ENCODE results near the gene CCDC81. TPM values are rescaled to one million over a fixed set of nuclear protein-coding genes. Genes with fewer than 3 reads are reported as not detected.

CCDC81 gene
- total and polyA plus RNA-seq, 2 of the 4 experiments (the other 2 are of a cell fraction), result 3.1 to 6.5 TPM

GRCh38 chr11:86383041-86383955 lies 8.6 kb downstream of the CCDC81 start:
- Histone ChIP-seq H3K18ac (ENCODE audit: low read depth, low read length) (no peak overlapping the region), H3K36me3 (ENCODE audit: control insufficient read depth, insufficient read depth, low read length) (no peaks in the 10 kb centered on the region), H2AK5ac (ENCODE audit: low read depth, low read length) (no peak overlapping the region), H4K8ac (ENCODE audit: low read depth in 2 of 2, low read length in 2 of 2) (no peak overlapping the region), H3K9me1 (ENCODE audit: insufficient read depth, low read length) (no peaks in the 10 kb centered on the region), H2BK120ac (ENCODE audit: low read depth, low read length) (no peak overlapping the region), H2AK9ac (replicated peaks; ENCODE audit: low read depth, low read length, poor library complexity) (no peak overlapping the region), H3K4me2 (ENCODE audit: low read depth, low read length) (no peak overlapping the region), H3K9ac (ENCODE audit: low read depth, low read length) (no peak overlapping the region), H2BK15ac (ENCODE audit: low read depth, low read length) (no peak overlapping the region), H2BK5ac (ENCODE audit: low read depth, low read length, poor library complexity, severe bottlenecking) (no peak overlapping the region), H4K91ac (ENCODE audit: insufficient read depth, low read depth, low read length) (no peak overlapping the region), H3K4me1 (ENCODE audit: control insufficient read depth, insufficient read depth, low read length) (no peaks in the 10 kb centered on the region), H3K23ac (ENCODE audit: low read depth, low read length) (no peak overlapping the region), H4K5ac (ENCODE audit: low read depth, low read length) (no peak overlapping the region), H3K4me3 (ENCODE audit: insufficient read depth, low read depth, low read length) (no peak overlapping the region), H3K79me1 (ENCODE audit: low read depth in 1 of 2, low read length in 2 of 2) (no peaks in the 10 kb centered on the region), H2BK20ac (ENCODE audit: low read depth, low read length) (no peak overlapping the region), H3K4ac (ENCODE audit: low read depth, low read length) (no peak overlapping the region), H4K20me1 (ENCODE audit: insufficient read depth, low read length) (no peaks in the 10 kb centered on the region), H3K27me3 (ENCODE audit: control insufficient read depth, insufficient read depth, low read length) (no peaks in the 10 kb centered on the region), H3K9me3 (ENCODE audit: control insufficient read depth, insufficient read depth, low read length) (no peaks in the 10 kb centered on the region), H3K14ac (replicated peaks; ENCODE audit: low read depth, low read length) (no peak overlapping the region), H3K27ac (ENCODE audit: insufficient read depth, low read length) (no peak overlapping the region), H3K56ac (ENCODE audit: extremely low read depth, insufficient read depth, low read length) (no peak overlapping the region), H2AFZ (replicated peaks; ENCODE audit: low read length, poor library complexity) (no peak overlapping the region)
- dilution Hi-C loops (cut with HindIII; ENCODE audit: low sequenced_read_pairs, unreplicated experiment), result no loop called here
- BruUV-seq (replicated peaks), result no TSS peak
- intact Hi-C loops (cut with micrococcal nuclease), result no loop called here
- CTCF ChIA-PET, result interaction anchor here (0.6 kb wide), 1 partner anchor 15 kb away, joined by 3 read pairs; no protein-coding TSS in a partner anchor
- DNase-seq, result no peak
- in situ Hi-C loops (cut with MboI; ENCODE audit: low sequenced_read_pairs), result no loop called here
- no peak for TF ChIP-seq RAD21 (IDR thresholded peaks at IDR 0.05; ENCODE audit: low read length)
- TF ChIP-seq MAFK (IDR thresholded peaks at IDR 0.05; ENCODE audit: low read depth, low read length), result no peak
- TF ChIP-seq, protein P1, sequence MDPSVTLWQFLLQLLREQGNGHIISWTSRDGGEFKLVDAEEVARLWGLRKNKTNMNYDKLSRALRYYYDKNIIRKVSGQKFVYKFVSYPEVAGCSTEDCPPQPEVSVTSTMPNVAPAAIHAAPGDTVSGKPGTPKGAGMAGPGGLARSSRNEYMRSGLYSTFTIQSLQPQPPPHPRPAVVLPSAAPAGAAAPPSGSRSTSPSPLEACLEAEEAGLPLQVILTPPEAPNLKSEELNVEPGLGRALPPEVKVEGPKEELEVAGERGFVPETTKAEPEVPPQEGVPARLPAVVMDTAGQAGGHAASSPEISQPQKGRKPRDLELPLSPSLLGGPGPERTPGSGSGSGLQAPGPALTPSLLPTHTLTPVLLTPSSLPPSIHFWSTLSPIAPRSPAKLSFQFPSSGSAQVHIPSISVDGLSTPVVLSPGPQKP (IDR thresholded peaks at IDR 0.05; ENCODE audit: borderline replicate concordance, low read depth, low read length), result no peak
- no peak for TF ChIP-seq NFE2L2 (IDR thresholded peaks at IDR 0.05; ENCODE audit: low read depth, low read length)
- ATAC-seq (ENCODE audit: low read depth), result no peak
- POLR2A ChIA-PET (ENCODE audit: unreplicated experiment), result no interaction called here
- WGBS, 2 experiments (ENCODE audit: extremely low coverage in 2 of 2, insufficient read length in 1 of 2), result no CpG with 5 or more reads among the region's 5 CpGs
